Measurements from ENCODE around the gene SLC50A1. TPM values are rescaled to one million over a fixed set of nuclear protein-coding genes. Genes with fewer than 3 reads are reported as not detected.
A peak's percentile ranks its signal among the peaks of the same experiment; 100 is the strongest.

Gene SLC50A1
- total RNA-seq, 1 experiment from 2014 or later = 24.9 TPM

DNA sequence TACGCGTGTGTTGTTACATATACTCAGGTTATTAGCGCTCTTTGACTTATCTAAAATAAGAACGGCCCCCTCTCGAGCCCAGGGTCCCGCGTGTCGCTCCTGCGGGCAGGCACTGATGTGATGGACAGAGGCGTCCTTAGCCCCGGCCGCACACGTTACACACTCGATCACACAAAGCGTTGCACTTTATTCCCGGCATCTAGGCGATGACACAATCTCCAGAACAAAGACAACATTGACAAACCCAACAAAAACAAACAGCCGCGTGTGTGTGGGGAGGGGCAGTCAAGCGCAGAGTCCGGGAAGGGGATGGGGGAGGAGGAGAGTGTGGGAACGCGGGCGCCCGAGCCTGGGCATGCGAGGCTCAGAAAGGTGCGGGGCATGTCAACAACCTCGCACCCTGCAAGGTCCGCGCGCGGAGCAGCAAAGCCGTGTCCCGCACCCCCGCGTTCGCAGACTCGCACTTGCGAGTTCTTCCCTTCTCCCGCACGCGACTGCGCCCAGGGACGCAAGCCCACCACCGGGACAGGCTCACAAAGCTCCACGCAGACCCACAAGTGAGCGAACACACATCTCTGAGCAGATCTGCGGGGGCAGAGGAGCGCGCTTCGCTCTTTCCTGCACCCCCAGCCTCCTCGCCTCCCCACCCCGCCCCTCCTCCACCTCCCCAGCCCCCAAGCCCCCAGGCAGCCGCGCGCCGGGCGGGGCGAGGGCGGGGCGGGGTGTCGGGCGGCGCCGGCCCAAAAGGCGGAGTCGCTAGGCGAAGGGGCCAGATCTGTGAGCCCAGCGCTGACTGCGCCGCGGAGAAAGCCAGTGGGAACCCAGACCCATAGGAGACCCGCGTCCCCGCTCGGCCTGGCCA is 8.3 kb upstream of the SLC50A1 start, which contains the start of gene EFNA1:
TSS of gene EFNA1 (plus strand) at position 772 of the 862 bp plus-strand sequence. CDS start 102 bp downstream, outside the sequence.
- Histone ChIP-seq H4K8ac (replicated peaks; ENCODE audit: insufficient read length, low read depth, low read length) (no peak within 1 kb of the TSS), H2BK5ac (ENCODE audit: insufficient read length, low read length) (no peak within 1 kb of the TSS), H3K14ac (ENCODE audit: insufficient read depth, low read length) (no peak within 1 kb of the TSS), H2BK12ac (ENCODE audit: insufficient read length, low read depth, low read length) (no peak within 1 kb of the TSS), H2BK15ac (ENCODE audit: low read depth, low read length) (no peak within 1 kb of the TSS), H4K20me1 (ENCODE audit: control insufficient read depth, insufficient read depth, insufficient read length) (peaks cover 2% of the 10 kb centered on the region), H3K23me2 (ENCODE audit: insufficient read length, low read depth, low read length, poor library complexity, severe bottlenecking) (peaks cover 27% of the 10 kb centered on the region), H4K91ac (ENCODE audit: insufficient read length, low read depth, low read length) (no peak within 1 kb of the TSS), H3K23ac (ENCODE audit: insufficient read length, low read depth, low read length) (no peak within 1 kb of the TSS), H3K79me1 (ENCODE audit: insufficient read depth, low read depth, low read length, poor library complexity, severe bottlenecking) (no peaks in the 10 kb centered on the region), H3K27ac (ENCODE audit: insufficient read length, low read depth, low read length) (no peak within 1 kb of the TSS), H2AK5ac (ENCODE audit: insufficient read length, low read length) (no peak within 1 kb of the TSS), H3K4ac (ENCODE audit: low read depth, low read length) (no peak within 1 kb of the TSS), H3K9ac (ENCODE audit: extremely low read depth, insufficient read length, low read length) (no peak within 1 kb of the TSS), H3K27me3 (ENCODE audit: insufficient read depth, low read length) (peaks cover 34% of the 10 kb centered on the region; the same call in 1 of the 2 replicates), H2BK20ac (ENCODE audit: low read depth, low read length, poor library complexity, severe bottlenecking) (no peak within 1 kb of the TSS), H3K18ac (ENCODE audit: insufficient read length, low read depth, low read length) (no peak within 1 kb of the TSS), H3T11ph (ENCODE audit: low read length) (no peak within 1 kb of the TSS), H2BK120ac (ENCODE audit: low read depth, low read length, poor library complexity, severe bottlenecking) (no peak within 1 kb of the TSS), H3K9me3 (ENCODE audit: control insufficient read depth, low read depth, low read length) (no peaks in the 10 kb centered on the region), H3K4me1 (ENCODE audit: insufficient read depth, low read length) (no peaks in the 10 kb centered on the region; the same call in 1 of the 2 replicates), H3K79me2 (ENCODE audit: insufficient read depth, low read length) (no peaks in the 10 kb centered on the region), H4K5ac (ENCODE audit: insufficient read length, low read depth, low read length) (no peak within 1 kb of the TSS), H2AFZ (ENCODE audit: low read length) (no peak within 1 kb of the TSS), H3K4me2 (ENCODE audit: insufficient read depth, insufficient read length, low read length) (peak within 1 kb of the TSS; percentile 92), H3K56ac (ENCODE audit: insufficient read length, low read depth, low read length) (no peak within 1 kb of the TSS)
- Mint-ChIP-seq H3K27me3 (ENCODE audit: low read depth) (peaks cover 90% of the 10 kb centered on the region), H3K36me3 (ENCODE audit: insufficient read depth in 1 of 3, low read depth in 3 of 3) (peaks cover 2 to 12% (median 3%) of the 10 kb centered on the region in 3 experiments; a peak in 5 of 7 replicates), H3K4me1 (peaks cover 50 to 64% of the 10 kb centered on the region in 2 experiments), H3K4me3 (peak within 1 kb of the TSS; percentile 62 to 94), H3K9me3 (no peaks in the 10 kb centered on the region; a peak in 1 of 5 replicates), H3K27ac (no peak within 1 kb of the TSS; a peak in 2 of 7 replicates)
- WGBS (ENCODE audit: extremely low coverage, insufficient read length, low lambda C conversion rate) = no CpG with 5 or more reads among the region's 76 CpGs
- DNase-seq = peak; percentile 56
- TF ChIP-seq CTCF (conservative IDR thresholded peaks at IDR 0.05) = no peak
